RCC 7860 (cell line): Measurements from ENCODE around the gene EDIL3.

Source experiments
- DNase-seq: peaks from one replicate; pipeline ENCODE4 v3.0.0-alpha.2; 2015; ENCODE audit warnings: low spot score
- FAIRE-seq: peaks from 2 replicates; lab custom pipeline; 2012; peaks lifted over from hg19 to GRCh38; lab: Jason Lieb, UNC

Gene EDIL3

GRCh38 chr5:84265130-84265529, 119.5 kb downstream of the EDIL3 start:
- DNase-seq: no peak
- FAIRE-seq: no peak

DNA sequence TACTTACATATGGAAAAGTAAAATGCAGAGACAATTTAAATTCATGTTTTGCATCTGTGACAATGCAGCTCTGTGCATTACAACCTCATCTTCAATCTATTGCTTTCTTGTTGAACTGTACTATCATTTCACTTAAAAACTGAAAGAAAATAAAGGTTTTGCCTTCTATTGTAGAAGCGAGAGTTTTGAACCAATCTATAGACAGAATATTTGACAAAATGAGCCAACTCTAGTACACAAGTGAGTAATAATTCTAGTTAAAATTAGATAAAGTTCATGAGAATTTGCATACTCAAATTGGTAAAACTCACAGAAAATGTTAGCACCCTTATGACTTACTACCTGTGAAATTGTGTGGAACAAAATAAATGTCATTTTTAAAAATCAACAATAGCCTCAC, 123.7 kb downstream of the EDIL3 start:
- no peak for DNase-seq
- no peak for FAIRE-seq

GRCh38 chr5:84260140-84260539, 124.5 kb downstream of the EDIL3 start:
- DNase-seq (no peak), FAIRE-seq (no peak)

- FAIRE-seq: no peak
- DNase-seq: no peak
Observed at GRCh38 chr5:84259283-84260045, 125.2 kb downstream of the EDIL3 start.

DNA sequence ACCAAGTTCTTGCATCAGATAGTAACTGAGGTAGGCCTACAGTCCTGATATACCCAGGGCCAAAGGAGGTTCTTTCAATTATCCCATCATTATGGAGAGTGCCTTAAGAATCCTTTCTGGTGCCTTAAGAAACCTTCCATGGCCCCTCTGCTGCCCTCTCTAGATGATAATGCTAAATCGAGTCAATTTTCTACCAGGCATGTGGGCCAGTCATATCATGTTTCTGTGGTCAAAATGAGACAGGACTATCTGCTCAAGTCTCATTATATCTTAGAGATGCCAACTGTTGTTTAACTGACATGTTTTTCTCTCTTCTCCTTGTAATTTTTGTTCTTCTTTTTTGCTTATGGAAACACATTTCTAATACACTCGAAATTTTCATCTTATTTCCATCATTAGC, 127.6 kb downstream of the EDIL3 start:
- DNase-seq (no peak), FAIRE-seq (no peak)

GRCh38 chr5:84255315-84255714, 129.4 kb downstream of the EDIL3 start:
- FAIRE-seq: no peak
- DNase-seq: no peak

GRCh38 chr5:84253946-84254345, 130.7 kb downstream of the EDIL3 start:
- FAIRE-seq: no peak

DNA sequence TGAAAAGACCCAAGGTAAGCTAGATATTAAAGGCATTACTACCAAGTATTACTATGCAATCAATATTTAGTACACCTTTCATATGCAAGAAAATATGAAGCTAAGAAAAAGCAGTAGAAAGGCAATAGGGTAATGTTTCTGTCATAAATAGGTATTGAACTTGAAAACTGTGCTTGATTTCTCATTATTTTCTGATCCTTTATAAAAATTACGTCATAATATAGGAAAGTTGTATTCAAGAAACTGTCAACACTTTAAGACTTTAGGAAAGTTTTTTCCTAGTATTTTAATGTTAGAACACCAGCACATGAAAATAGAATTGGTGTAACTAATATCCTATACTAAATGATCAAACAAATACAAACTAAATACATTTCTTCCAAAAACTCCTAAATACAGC, 133.2 kb downstream of the EDIL3 start:
- DNase-seq (no peak), FAIRE-seq (no peak)

More at GRCh38 chr5:84253946-84254345, 130.7 kb downstream of the EDIL3 start:
- DNase-seq: no peak

- FAIRE-seq: peak; percentile 84
Observed at GRCh38 chr5:84249918-84250630, 134.6 kb downstream of the EDIL3 start.

GRCh38 chr5:84248013-84248412, 136.7 kb downstream of the EDIL3 start:
- peak; percentile 4 for DNase-seq
- peak; percentile 25 for FAIRE-seq

More at GRCh38 chr5:84249918-84250630, 134.6 kb downstream of the EDIL3 start:
- DNase-seq: peak; percentile 60

DNA sequence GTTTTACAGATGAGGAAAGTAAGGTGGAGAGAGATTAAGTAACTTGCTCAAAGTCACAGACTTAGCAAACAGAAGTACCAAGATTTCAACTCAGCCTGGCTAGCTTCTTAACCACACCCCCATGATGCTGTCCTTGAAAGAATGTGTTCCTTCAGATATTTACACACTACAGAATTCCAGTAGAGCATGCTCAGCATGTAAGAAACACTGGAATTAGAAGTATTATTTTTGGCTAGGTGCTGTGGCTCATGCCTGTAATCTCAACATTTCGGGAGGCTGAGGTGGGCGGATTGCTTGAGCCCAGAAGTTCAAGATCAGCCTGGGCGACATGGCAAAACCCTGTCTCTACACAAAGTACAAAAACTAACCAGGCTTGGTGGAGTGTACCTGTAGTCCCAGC, 142.4 kb downstream of the EDIL3 start:
- FAIRE-seq (no peak), DNase-seq (no peak)

DNA sequence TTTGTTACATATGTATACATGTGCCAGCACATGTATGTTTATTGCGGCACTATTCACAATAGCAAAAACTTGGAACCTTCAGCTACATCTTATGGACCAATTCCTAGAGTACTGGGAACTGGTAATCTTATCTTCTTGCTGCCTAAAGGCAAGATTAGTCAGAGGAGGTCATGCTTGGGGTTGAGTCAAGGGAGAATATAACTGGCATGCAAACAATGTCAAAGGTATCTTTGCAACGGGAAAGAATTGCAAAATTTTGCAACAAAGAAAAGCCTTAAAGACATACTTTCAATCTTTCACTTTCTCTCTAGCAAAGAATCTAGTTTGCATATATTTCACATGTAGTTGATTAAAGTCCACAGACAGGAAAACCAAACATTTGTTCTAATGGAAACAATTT, 145.2 kb downstream of the EDIL3 start:
- no peak for FAIRE-seq

GRCh38 chr5:84237126-84237525, 147.6 kb downstream of the EDIL3 start:
- FAIRE-seq (no peak), DNase-seq (no peak)

More for the DNA sequence above, 145.2 kb downstream of the EDIL3 start:
- peak; percentile 18 for DNase-seq

DNA sequence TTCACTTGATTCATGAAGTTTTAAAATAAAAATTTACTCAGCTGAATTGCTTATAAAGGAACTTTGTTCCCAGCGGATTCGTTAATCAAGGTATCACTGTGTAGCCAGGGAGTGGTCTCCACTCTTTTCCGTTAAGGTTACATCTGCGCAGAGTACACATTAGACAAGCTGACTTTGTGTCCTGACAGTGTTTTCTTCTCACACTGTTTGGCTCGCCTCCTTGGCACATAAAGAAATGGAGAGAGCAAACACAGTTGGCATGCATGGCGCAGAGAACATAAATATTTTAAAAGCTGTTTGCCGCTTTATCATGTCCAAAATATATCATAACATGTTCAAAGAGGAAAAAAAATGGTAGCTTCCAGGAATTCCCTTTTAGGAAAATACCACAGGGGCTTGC, 153.2 kb downstream of the EDIL3 start:
- FAIRE-seq (no peak), DNase-seq (no peak)

GRCh38 chr5:84229045-84229444, 155.6 kb downstream of the EDIL3 start:
- no peak for FAIRE-seq
- no peak for DNase-seq

- FAIRE-seq: no peak
- DNase-seq: no peak
Observed at GRCh38 chr5:84228266-84228665, 156.4 kb downstream of the EDIL3 start.

DNA sequence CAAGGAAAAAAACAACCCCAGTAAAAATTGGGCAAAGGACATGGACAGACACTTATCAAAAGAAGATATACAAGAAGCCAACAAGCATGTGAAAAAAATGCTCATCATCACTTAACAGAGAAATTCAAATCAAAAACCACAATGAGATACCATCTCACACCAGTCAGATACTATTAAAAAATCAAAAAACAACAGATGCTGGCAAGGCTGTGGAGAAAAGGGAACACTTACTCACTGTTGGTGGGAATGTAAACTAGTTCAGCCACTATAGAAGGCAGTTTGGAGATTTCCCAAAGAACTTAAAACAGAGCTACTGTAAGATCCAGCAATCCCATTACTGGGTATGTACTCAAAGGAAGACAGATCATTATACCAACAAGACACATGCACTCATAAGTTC, 157.4 kb downstream of the EDIL3 start:
- FAIRE-seq (no peak), DNase-seq (no peak)

DNA sequence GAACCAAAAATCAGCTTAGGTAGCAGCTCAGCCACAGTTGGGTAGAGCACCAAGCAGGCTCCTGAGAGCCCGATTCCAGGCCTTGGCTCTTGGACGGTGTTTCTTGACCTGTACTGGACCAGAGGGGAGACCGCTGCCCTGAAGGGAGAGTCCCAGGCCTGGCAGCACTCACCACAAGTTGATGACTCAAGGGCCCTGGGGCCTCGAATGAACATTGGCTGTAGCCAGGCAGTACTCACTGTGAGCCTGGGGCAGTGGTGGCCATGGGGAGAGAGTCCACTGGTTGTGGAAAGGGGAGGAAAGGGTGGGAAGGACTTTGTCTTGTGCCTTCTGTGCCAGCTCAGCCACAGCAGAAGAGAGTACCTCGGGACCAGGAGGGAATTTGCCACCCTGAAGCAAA, 166.1 kb downstream of the EDIL3 start:
- DNase-seq: peak; percentile 22
- no peak for FAIRE-seq

DNA sequence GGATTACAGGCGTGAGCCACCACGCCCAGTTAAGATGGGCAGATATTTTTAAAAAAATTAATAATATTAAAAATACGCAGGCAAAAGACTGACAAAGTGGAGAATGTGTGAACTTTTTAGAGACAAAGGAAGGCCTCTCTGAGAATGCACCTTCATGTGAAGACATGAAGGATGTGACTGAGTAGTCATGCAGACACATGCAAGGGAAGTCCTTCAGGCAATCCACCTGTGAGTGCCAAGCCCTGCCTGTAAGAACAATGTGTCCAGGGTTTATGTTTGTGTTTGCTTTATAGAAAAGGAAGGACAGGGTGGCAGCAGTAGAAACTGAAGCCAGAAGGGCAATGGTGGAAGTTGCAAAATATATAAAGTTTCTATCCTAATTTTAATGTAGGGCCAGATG, 169.2 kb downstream of the EDIL3 start:
- FAIRE-seq (no peak), DNase-seq (no peak)

DNA sequence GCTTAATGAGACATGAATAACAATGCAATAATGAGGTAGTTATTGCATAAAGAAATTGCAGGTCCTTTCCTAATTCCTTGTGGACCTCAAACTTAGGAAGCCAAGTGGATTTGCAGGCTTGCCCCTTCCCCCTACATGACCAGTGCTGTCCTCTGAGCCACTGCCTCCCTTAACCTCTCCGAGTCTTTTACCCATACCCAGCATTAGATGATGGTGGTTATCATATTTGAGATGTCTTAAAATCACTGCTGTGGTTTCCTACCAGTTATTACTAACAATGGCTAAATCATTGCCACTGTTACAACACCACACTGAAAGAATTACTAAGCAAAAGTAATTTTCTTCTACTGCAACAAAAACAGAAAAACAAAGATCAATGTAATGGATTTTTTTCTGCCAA, 170.8 kb downstream of the EDIL3 start:
- no peak for FAIRE-seq
- no peak for DNase-seq

DNA sequence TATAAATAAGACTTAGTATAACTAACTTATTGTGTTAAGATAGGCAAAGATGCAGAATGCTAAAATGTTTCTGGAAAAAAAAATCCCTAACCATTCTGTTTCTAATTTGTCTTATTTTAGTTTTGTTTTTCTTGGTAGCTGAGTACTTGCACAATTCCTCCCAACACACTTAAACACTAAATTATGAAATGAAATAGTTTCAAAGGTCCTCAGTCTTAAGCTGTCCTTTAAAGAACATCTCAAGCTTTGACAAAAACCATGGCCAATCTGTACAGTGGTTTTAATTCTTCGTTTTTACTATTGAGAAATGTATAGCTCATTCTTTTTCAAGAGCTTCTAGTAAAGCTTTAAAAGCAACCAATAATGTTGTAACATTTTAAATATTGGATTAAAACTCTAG, 171.5 kb downstream of the EDIL3 start:
- no peak for FAIRE-seq
- no peak for DNase-seq

- DNase-seq: no peak
- FAIRE-seq: no peak
Observed at GRCh38 chr5:84204772-84205171, 179.9 kb downstream of the EDIL3 start.
